GM12878 (cell line): ENCODE measurements around the gene RAP1A. TPM values are rescaled to one million over a fixed set of nuclear protein-coding genes. Genes with fewer than 3 reads are reported as not detected.

ENCODE experiments used
- ATAC-seq: fragments of 200-7000 bp; cut with Tn5 transposase; 3 replicates; pipeline ENCODE4 v1.9.1; 2020; ENCODE audit warnings: mild to moderate bottlenecking, moderate library complexity
- BruUV-seq: library from RNA; stranded (reverse); fragments of 400-500 nt; replicated peaks from 2 replicates; lab custom pipeline; 2021; lab: Mats Ljungman, UMichigan
- CTCF ChIA-PET: fragments of 300-600 bp; sonication (Branson Sonifier 250); formaldehyde crosslinking; extraction: SDS; loops from one replicate; lab custom pipeline; 2021; ENCODE audit warnings: inconsistent platforms; lab: Yijun Ruan, JAX
- POLR2A ChIA-PET: fragments of 350-600 bp; formaldehyde crosslinking; extraction: SDS; loops from one replicate; lab custom pipeline; 2021; ENCODE audit warnings: inconsistent platforms; lab: Charles Lee
- RAD21 ChIA-PET: fragments of 300-600 bp; sonication (Branson Sonifier 250); formaldehyde crosslinking; loops from one replicate; lab custom pipeline; 2023; ENCODE audit warnings: antibody characterized with exemption; ENCODE audit not compliant: unreplicated experiment; lab: Charles Lee
- SMC1A ChIA-PET: fragments of 300-600 bp; sonication (Branson Sonifier 250); formaldehyde crosslinking; loops from one replicate; lab custom pipeline; 2023; ENCODE audit not compliant: unreplicated experiment, uncharacterized antibody; lab: Charles Lee
- DNase-seq: peaks from one replicate; pipeline ENCODE4 v3.0.0-alpha.2; 2011; ENCODE audit warnings: low read depth, low spot score
- FAIRE-seq: peaks from 3 replicates; lab custom pipeline; 2011; peaks lifted over from hg19 to GRCh38; lab: Jason Lieb, UNC
- H2AFZ ChIP-seq: 2 replicates; pipeline ENCODE4 v1.6.0; 2011; ENCODE audit warnings: low read depth, low read length, control low read depth; ENCODE audit not compliant: control insufficient read depth
- H3K27ac ChIP-seq: 2 replicates; pipeline ENCODE4 v1.5.1; 2011; ENCODE audit warnings: control low read depth; ENCODE audit not compliant: control insufficient read depth, insufficient read depth
- H3K27me3 ChIP-seq, 2 experiments: replicated peaks in 1 of 2; 2 replicates each; pipeline versions ENCODE4 v1.6.0 to v1.6.1; 2011; ENCODE audit warnings: low read length in 1 of 2; ENCODE audit not compliant: control insufficient read depth in 2 of 2, insufficient read depth in 2 of 2
- H3K36me3 ChIP-seq, 2 experiments: 2 replicates each; pipeline ENCODE4 v1.5.1; 2011; ENCODE audit warnings: low read length in 1 of 2; ENCODE audit not compliant: control insufficient read depth in 2 of 2, insufficient read depth in 2 of 2
- H3K4me1 ChIP-seq: 2 replicates; pipeline ENCODE4 v1.6.1; 2011; ENCODE audit warnings: mild to moderate bottlenecking, low read length, moderate library complexity, mixed read lengths; ENCODE audit not compliant: control insufficient read depth, insufficient read depth
- H3K4me2 ChIP-seq: 2 replicates; pipeline ENCODE4 v1.6.0; 2011; ENCODE audit warnings: control low read depth; ENCODE audit not compliant: control insufficient read depth, insufficient read depth
- H3K4me3 ChIP-seq: fragments of 200-600 bp; sonication (generic); 2 replicates; pipeline ENCODE4 v1.5.1; 2016
- H3K79me2 ChIP-seq: 2 replicates; pipeline ENCODE4 v1.6.0; 2011; ENCODE audit warnings: low read length; ENCODE audit not compliant: control insufficient read depth, insufficient read depth
- H3K9ac ChIP-seq: 2 replicates; pipeline ENCODE4 v1.8.0; 2011; ENCODE audit warnings: low read length, control low read depth, mixed read lengths; ENCODE audit not compliant: control insufficient read depth, insufficient read depth
- H3K9me3 ChIP-seq: replicated peaks from 3 replicates; pipeline ENCODE4 v1.5.1; 2011; ENCODE audit warnings: mild to moderate bottlenecking, low read length; ENCODE audit not compliant: control insufficient read depth, insufficient read depth
- H4K20me1 ChIP-seq: 2 replicates; pipeline ENCODE4 v1.6.0; 2011; ENCODE audit not compliant: control insufficient read depth, insufficient read depth
- BACH1 ChIP-seq: fragments of 450-650 bp; IDR thresholded peaks from 2 replicates; pipeline ENCODE4 v1.6.1; 2017; ENCODE audit warnings: mild to moderate bottlenecking, borderline replicate concordance
- BCL11A ChIP-seq: IDR thresholded peaks from 2 replicates; pipeline ENCODE4 v1.6.1; 2011; ENCODE audit warnings: low read depth, low read length
- FOS ChIP-seq: IDR thresholded peaks from 3 replicates; pipeline ENCODE4 v1.6.1; 2011; ENCODE audit warnings: borderline replicate concordance; ENCODE audit not compliant: insufficient read length; ENCODE audit errors: extremely low read depth
- FOXK2 ChIP-seq: fragments of 450-650 bp; IDR thresholded peaks from 2 replicates; pipeline ENCODE4 v1.6.1; 2017; ENCODE audit warnings: mild to moderate bottlenecking, moderate library complexity
- FOXM1 ChIP-seq: IDR thresholded peaks from 2 replicates; pipeline ENCODE4 v1.6.1; 2012; ENCODE audit warnings: low read depth, mild to moderate bottlenecking, inconsistent platforms, low read length, moderate library complexity
- IKZF2 ChIP-seq, 2 experiments: fragments of 450-650 bp; IDR thresholded peaks; 2 replicates each; pipeline ENCODE4 v1.6.1; 2017; ENCODE audit warnings: mild to moderate bottlenecking in 2 of 2, moderate library complexity in 2 of 2
- LARP7 ChIP-seq: fragments of 450-650 bp; IDR thresholded peaks from 2 replicates; pipeline ENCODE4 v1.6.1; 2017; ENCODE audit warnings: mild to moderate bottlenecking
- MLLT1 ChIP-seq: fragments of 450-650 bp; IDR thresholded peaks from 2 replicates; pipeline ENCODE4 v1.6.1; 2016; ENCODE audit warnings: mild to moderate bottlenecking
- MXI1 ChIP-seq: fragments of 150-350 bp; IDR thresholded peaks from 2 replicates; pipeline ENCODE4 v1.6.1; 2011; ENCODE audit warnings: low read depth, mild to moderate bottlenecking, inconsistent platforms, low read length, improper control_type of control experiment
- PML ChIP-seq: IDR thresholded peaks from 2 replicates; pipeline ENCODE4 v1.6.1; 2012; ENCODE audit warnings: low read length, inconsistent platforms
- RAD51 ChIP-seq: fragments of 450-650 bp; IDR thresholded peaks from 2 replicates; pipeline ENCODE4 v1.6.1; 2016; ENCODE audit warnings: moderate library complexity, mild to moderate bottlenecking, inconsistent platforms
- RUNX3 ChIP-seq: IDR thresholded peaks from 2 replicates; pipeline ENCODE4 v1.6.1; 2012; ENCODE audit warnings: low read length, inconsistent platforms
- SPI1 ChIP-seq: IDR thresholded peaks from 2 replicates; pipeline ENCODE4 v1.6.1; 2011; ENCODE audit warnings: low read depth, mild to moderate bottlenecking, low read length, moderate library complexity, borderline replicate concordance; ENCODE audit not compliant: insufficient read depth
- TAF1 ChIP-seq: IDR thresholded peaks from 2 replicates; pipeline ENCODE4 v1.6.1; 2011; ENCODE audit warnings: mild to moderate bottlenecking, low read depth, low read length, borderline replicate concordance
- TARDBP ChIP-seq: IDR thresholded peaks from 2 replicates; pipeline ENCODE4 v1.6.1; 2016; ENCODE audit warnings: borderline replicate concordance
- WRNIP1 ChIP-seq: IDR thresholded peaks from 2 replicates; pipeline ENCODE4 v1.6.1; 2011; ENCODE audit warnings: low read depth, low read length, improper control_type of control experiment, borderline replicate concordance
- YBX1 ChIP-seq: fragments of 450-650 bp; IDR thresholded peaks from 2 replicates; pipeline ENCODE4 v1.6.1; 2016; ENCODE audit warnings: antibody characterized with exemption
- in situ Hi-C: fragments of 300-500 bp; cut with MboI; formaldehyde crosslinking; loops from 9 replicates; pipeline ENCODE4 v1.14.3; 2018; ENCODE audit warnings: mixed read lengths
- intact Hi-C: fragments of 100-400 bp; cut with micrococcal nuclease; formaldehyde crosslinking; loops from one replicate; pipeline ENCODE4 v1.14.2; 2022; ENCODE audit not compliant: unreplicated experiment
- polyA plus RNA-seq, 11 experiments: library from polyadenylated mRNA; depleted of rRNA in 4 of 11; unstranded in 6 of 11; stranded (reverse) in 5 of 11; fragments of >200 nt; fragmentation: Nextera tagmentation in 4 of 11; fragmentation: Illumina TruSeq in 1 of 11; extraction: Ambion mirVana in 4 of 11; extraction: Trizol in 1 of 11; gene quantifications; 1 replicate in 1 of 11; 2 replicates in 10 of 11; pipeline versions ENCODE4 v1.2.1 to v1.2.3, GENCODE V29; 2011 to 2016; ENCODE audit warnings: inconsistent platforms in 2 of 11, missing spikeins in 2 of 11, low read depth in 1 of 11
- total RNA-seq, 4 experiments: library from RNA; depleted of rRNA in 3 of 4; stranded (reverse); fragments of >200 nt in 3 of 4; fragmentation: Illumina TruSeq in 1 of 4; extraction: Trizol in 1 of 4; gene quantifications; 2 replicates each; pipeline versions ENCODE4 v1.2.1 to v1.2.3, GENCODE V29; 2013 to 2021
- TF ChIP-seq, protein P1 (sequence below): IDR thresholded peaks from 2 replicates; pipeline ENCODE4 v1.6.1; 2011; ENCODE audit warnings: borderline replicate concordance, low read depth, mild to moderate bottlenecking, moderate library complexity, low read length; ENCODE audit not compliant: insufficient read depth, poor library complexity, severe bottlenecking
- TF ChIP-seq, protein P2 (sequence below): fragments of 450-650 bp; IDR thresholded peaks from 2 replicates; pipeline ENCODE4 v1.6.1; 2016; ENCODE audit warnings: mild to moderate bottlenecking
- TF ChIP-seq, protein P3 (sequence below): fragments of 450-650 bp; IDR thresholded peaks from 2 replicates; pipeline ENCODE4 v1.6.1; 2014; ENCODE audit warnings: mild to moderate bottlenecking

RAP1A gene
- total and polyA plus RNA-seq, 10 of the 15 experiments (the other 5 are each of a cell fraction or from before 2014, with no cell fraction given): 38.4 to 213 (median 86.0) TPM

DNA sequence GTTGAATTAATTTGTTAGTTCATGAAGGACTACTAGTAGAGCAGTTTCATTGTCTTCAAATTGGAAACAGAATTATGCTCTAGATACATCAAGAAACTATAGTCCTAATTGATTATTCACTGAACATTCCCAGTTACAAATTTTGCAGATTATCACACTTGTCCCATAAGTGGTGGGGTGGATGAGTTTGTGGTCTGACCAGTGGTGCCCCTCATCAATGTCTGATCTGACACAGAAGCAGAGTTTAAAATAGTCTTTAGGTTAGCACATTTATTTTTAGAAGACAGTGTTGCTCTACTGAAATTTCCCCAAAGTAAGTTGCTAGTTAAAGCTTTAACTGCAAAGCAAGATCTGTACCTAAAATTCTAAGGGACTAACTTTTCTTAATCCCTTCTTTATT is 76.7 kb downstream of the RAP1A start (continued):
- TF ChIP-seq, protein P1, sequence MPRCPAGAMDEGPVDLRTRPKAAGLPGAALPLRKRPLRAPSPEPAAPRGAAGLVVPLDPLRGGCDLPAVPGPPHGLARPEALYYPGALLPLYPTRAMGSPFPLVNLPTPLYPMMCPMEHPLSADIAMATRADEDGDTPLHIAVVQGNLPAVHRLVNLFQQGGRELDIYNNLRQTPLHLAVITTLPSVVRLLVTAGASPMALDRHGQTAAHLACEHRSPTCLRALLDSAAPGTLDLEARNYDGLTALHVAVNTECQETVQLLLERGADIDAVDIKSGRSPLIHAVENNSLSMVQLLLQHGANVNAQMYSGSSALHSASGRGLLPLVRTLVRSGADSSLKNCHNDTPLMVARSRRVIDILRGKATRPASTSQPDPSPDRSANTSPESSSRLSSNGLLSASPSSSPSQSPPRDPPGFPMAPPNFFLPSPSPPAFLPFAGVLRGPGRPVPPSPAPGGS: no peak
- no peak for TF ChIP-seq MXI1
- no peak for TF ChIP-seq LARP7
- TF ChIP-seq RUNX3: peak; percentile 91
- TF ChIP-seq, all 136 proteins: peak for 17

DNA sequence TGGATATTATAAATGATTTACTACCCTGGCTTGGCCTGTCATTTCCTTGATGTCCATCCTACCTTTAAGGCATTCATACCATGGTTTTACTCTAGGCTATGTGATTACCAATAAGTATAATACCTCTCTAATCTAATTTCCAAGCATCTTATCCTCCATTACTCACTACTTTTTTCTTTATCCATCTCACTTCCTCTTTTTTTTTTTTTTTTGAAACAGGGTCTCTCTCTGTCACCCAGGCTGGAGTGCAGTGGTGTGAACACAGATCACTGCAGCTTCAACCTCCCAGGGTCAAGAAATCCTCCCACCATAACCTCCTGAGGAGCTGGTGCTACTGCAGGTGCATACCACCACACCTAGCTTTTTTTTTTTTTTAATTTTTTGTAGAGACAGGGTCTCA is 79.7 kb downstream of the RAP1A start:
- BruUV-seq: no TSS peak
- SMC1A ChIA-PET: interaction anchor here (0.6 to 9.9 kb wide), 22 partner anchors 7 to 214 kb away, joined by 3 to 90 read pairs (median 5); no protein-coding TSS in a partner anchor
- ATAC-seq (peak; percentile 62), FAIRE-seq (no peak), DNase-seq (no peak)
- in situ Hi-C loops (no loop called here), intact Hi-C loops (loop anchor here (5.0 kb wide), 2 partner anchors 82 to 192 kb away; partner anchors contain the start of gene RAP1A)
- H3K4me1 ChIP-seq: peaks cover 25% of the 10 kb centered on the region
- peak overlapping the region; percentile 28 for H3K27ac ChIP-seq
- no peaks in the 10 kb centered on the region for H4K20me1 ChIP-seq
- POLR2A ChIA-PET: interaction anchor here (0.6 to 2.9 kb wide), 11 partner anchors 10 to 1338 kb away, joined by 3 to 10 read pairs (median 6); partner anchors contain the start of genes INKA2 and RAP1A
- peaks cover 19% of the 10 kb centered on the region for H3K79me2 ChIP-seq
- no peaks in the 10 kb centered on the region for H3K27me3 ChIP-seq
- no peak overlapping the region for H3K9ac ChIP-seq
- no peak overlapping the region for H3K4me3 ChIP-seq
- no peaks in the 10 kb centered on the region for H3K9me3 ChIP-seq
- H3K4me2 ChIP-seq: no peak overlapping the region
- no peak overlapping the region for H2AFZ ChIP-seq
- peaks cover 4 to 52% of the 10 kb centered on the region in 2 experiments for H3K36me3 ChIP-seq
- CTCF ChIA-PET: interaction anchor here (1.2 to 11.3 kb wide), 8 partner anchors 11 to 217 kb away, joined by 4 to 101 read pairs (median 6); no protein-coding TSS in a partner anchor
- RAD21 ChIA-PET: interaction anchor here (0.6 to 5.1 kb wide), 12 partner anchors 15 to 668 kb away, joined by 3 to 50 read pairs (median 4); partner anchors contain the start of gene DDX20
- TF ChIP-seq MLLT1: no peak
- TF ChIP-seq RAD51: no peak
- no peak for TF ChIP-seq FOXM1
- no peak for TF ChIP-seq TAF1
- no peak for TF ChIP-seq PML
- TF ChIP-seq IKZF2 (IDR thresholded peaks at IDR 0.05): peak in 1 of 2 experiments; percentile 43; a peak in 1 of 4 replicates
- TF ChIP-seq, protein P2, sequence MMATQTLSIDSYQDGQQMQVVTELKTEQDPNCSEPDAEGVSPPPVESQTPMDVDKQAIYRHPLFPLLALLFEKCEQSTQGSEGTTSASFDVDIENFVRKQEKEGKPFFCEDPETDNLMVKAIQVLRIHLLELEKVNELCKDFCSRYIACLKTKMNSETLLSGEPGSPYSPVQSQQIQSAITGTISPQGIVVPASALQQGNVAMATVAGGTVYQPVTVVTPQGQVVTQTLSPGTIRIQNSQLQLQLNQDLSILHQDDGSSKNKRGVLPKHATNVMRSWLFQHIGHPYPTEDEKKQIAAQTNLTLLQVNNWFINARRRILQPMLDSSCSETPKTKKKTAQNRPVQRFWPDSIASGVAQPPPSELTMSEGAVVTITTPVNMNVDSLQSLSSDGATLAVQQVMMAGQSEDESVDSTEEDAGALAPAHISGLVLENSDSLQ: no peak
- TF ChIP-seq BCL11A: no peak
- no peak for TF ChIP-seq TARDBP
- TF ChIP-seq FOXK2: no peak
- TF ChIP-seq, protein P3, sequence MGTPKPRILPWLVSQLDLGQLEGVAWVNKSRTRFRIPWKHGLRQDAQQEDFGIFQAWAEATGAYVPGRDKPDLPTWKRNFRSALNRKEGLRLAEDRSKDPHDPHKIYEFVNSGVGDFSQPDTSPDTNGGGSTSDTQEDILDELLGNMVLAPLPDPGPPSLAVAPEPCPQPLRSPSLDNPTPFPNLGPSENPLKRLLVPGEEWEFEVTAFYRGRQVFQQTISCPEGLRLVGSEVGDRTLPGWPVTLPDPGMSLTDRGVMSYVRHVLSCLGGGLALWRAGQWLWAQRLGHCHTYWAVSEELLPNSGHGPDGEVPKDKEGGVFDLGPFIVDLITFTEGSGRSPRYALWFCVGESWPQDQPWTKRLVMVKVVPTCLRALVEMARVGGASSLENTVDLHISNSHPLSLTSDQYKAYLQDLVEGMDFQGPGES: no peak
- TF ChIP-seq BACH1: no peak
- no peak for TF ChIP-seq YBX1
- peak; percentile 90 for TF ChIP-seq SPI1
- no peak for TF ChIP-seq WRNIP1
- TF ChIP-seq FOS: no peak
